GM19463 (cell line): ENCODE results near the gene RHOBTB3.

Experiments
- ATAC-seq: cut with Tn5 transposase; IDR thresholded peaks from one replicate; pipeline ENCODE4 v1.9.1; 2021; ENCODE audit warnings: mild to moderate bottlenecking, moderate library complexity; ENCODE audit not compliant: unreplicated experiment

RHOBTB3 gene

GRCh38 chr5:95761771-95762651 lies 30.9 kb downstream of the RHOBTB3 start:
- no peak for ATAC-seq

DNA sequence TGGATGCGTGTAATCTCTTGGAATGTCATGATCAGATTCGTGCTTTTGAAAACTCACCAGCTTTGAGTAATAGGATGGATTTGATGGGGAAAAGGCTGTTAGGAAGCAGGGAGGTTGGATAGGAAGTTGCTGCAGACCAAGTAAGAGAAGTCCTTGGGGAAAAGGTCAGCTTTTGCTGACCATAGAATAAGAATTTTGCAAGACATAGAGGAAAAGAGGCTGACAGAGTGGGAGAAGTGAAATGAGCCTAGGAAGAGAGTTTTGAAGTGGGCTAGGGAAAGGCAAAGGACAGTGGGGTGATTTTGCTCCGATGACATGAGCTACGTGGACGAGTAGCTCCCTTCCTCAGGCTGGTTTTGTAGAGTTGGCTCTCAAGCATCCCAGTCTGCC lies 31.5 kb downstream of the RHOBTB3 start:
- no peak for ATAC-seq

GRCh38 chr5:95763941-95764340 lies 32.8 kb downstream of the RHOBTB3 start:
- no peak for ATAC-seq

DNA sequence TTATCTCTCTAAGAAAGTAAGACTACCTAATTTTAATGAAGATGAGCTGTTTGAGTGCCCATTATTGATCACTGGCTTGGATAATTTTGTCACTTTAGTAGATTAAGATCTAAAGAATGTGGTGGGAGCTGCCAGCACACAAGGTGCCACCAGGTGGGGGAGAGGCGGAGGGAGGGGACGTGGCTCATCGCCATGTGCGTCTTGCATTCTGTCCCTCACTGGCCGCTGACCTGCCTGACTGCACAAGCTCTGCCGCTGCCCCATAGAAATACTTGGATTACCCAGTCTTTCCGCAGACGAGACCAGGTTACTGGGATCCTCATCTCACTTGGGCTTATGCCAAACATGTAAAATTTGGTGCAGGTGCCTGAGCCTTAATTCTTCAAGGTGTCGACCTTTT lies 37.6 kb downstream of the RHOBTB3 start:
- ATAC-seq = no peak

DNA sequence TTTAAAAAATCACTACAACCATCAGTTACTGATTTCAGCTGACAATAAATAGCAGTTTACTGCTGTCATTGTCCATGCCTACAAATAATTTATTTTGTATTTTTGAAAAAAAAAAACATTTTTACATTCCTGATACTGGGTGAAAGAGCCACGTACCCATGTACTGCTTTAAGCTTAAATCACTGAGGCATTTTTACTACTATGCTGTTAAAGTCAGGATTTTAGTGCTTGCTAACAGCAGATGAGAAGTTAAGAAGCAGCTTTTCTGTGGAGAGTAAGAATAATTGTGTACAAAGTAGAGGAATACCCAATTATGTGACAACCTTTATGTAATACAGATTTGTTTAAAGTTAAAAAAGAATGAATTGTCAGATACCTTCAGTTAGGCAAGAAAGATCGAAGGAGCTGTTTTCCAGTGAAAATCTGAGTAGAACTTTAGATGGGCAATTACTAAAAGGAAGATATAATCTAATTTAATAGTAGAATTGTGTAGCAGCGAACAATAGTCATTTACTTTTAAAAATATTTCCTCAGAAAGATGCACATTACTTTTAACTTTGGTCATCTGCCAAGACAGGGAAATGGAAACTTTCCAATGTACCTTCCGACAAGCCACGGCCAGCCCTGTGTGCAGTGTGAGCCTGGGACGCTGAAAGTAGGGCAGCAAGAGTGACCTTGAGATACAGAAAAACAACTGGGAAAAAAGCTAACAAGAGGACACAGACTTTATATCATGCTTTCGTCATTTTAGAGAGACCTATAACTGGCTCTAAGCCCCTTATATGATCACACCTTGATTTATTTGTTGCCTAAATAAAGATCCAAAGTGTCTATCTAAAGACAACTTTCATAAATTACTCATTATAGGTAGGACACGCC lies 39.9 kb downstream of the RHOBTB3 start:
- no peak for ATAC-seq

GRCh38 chr5:95771892-95772291 lies 40.8 kb downstream of the RHOBTB3 start:
- no peak for ATAC-seq

- ATAC-seq = no peak
Measured at GRCh38 chr5:95773335-95774059, 42.4 kb downstream of the RHOBTB3 start.

- no peak for ATAC-seq
Measured at GRCh38 chr5:95777441-95777840, 46.3 kb downstream of the RHOBTB3 start.

DNA sequence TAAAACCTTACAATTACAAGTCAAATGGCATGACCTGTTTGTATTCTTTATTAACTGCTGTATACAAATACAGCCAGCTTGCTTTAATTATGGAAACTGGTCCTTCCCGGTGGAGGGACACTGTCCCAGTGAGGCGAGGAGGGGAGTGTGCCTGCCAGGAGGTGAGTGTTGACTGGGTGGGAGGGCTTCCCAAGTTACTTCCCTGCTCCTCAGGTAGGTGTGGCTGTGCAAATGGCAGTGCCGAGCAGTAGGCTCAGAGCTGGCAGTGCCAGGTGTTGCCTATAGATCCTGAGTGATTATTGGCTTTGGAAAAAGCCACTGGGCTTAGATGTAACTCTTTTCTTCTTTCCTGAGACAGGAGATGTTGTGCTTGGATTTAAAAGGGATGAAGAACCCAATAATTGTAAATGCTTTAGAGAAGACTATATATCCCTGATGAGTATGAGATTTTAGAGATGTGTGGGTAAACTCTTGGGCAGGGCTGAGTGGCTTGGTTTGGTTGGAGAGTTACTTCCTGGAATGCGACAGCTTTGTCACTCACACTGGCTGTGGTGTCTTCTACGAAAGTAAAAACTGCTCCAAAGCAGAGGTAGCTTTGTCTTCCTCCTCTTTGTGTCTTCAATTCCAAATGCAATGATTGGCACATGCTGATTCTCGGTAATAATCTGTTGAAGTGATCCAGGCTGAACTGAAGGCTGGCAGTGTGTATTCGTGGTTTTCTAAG lies 47.7 kb downstream of the RHOBTB3 start:
- no peak for ATAC-seq

DNA sequence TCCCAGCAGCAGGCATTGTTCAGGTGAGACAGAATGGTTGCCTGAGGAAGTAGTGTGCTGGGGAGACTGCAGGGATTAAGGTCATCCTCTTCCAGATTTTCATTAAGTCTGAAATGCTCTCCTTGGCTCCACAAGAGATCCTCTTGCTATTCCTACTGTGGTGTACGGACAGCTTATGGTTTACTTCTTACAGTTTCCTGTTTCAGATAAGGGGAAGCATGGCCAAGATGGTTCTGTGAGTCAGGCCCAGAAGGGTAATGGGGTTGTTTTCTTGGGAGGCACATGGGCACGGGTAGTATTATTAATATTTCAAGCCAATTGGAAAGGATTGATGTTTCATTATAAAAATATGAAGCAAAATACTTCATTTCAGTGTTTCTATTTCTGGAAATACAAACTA lies 48.5 kb downstream of the RHOBTB3 start:
- ATAC-seq = no peak

DNA sequence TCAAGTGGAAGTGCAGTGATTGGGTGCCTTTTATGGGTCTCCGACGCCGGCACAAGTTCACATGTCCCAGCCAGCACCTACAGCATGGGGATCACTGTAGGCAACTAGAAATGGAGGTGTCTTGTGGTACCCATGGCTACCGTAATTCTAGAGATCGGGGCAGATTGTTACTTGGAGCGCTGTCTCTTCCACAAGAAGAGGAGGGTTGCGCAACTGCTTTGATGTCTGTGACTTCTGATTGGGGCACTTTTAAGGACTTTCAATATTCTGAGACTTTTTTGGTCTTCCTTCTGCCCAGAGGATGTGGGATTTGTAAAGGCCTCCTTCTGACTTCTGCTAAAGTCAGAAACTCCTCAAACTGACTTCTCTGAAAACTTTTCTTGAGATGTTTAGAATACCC lies 49.5 kb downstream of the RHOBTB3 start:
- no peak for ATAC-seq

DNA sequence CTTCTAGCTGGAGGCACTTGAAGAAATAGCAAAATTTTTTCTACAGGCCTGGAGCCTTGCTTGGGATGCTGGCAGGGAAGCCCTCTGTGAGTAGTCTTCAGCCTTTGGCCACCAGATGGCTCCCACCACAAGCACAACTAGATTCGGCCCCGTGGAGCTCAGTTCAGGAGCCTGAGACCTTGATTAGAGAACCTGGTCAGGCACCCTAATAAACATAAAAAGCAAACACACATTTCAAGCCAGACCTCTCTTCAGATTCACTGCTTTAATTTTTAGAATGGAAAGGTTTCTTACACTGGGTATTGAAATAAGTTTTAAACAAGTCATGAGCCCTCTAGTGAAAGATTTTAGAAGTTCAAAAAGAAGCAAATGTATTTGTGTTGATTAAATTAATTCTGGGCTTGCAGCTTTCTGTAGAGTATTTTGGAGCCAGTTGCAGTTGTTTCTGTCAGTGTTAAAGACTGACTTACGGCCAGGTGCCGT lies 50.0 kb downstream of the RHOBTB3 start:
- peak; percentile 93 for ATAC-seq

DNA sequence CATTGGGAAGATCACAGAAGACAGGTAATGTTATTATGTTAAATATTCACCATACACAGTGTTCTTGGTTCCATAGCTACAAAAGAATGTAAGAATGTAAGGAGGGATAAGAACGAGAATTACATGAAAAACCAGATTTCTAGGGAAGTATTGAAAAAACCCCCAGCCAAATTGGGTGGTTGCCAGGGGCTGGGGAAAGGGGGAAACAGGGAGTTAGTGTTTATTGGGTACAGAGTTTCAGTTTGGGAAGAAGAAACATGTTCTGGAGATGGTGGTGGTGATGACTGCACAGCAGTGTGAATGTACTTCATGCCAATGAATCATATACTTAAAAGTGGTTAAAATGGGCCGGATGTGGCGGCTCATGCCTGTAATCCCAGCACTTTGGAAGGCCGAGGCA lies 51.0 kb downstream of the RHOBTB3 start:
- no peak for ATAC-seq

DNA sequence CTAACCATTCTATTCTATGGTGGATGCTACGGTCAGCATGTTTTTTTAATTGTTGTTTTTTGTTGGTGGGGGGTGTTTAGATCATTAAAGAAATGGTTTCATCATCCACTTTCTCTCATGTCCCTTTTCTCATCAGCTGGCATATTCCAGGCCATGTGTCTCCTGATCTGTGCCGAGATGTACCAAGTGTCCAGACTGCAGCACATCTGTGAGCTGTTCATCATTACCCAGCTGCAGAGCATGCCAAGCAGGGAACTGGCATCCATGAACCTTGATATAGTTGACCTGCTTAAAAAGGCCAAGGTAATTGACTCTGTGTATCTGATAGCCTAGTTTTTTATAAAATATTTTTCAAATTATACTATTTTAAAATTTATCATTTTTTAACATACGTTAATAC lies 52.5 kb downstream of the RHOBTB3 start:
- no peak for ATAC-seq

DNA sequence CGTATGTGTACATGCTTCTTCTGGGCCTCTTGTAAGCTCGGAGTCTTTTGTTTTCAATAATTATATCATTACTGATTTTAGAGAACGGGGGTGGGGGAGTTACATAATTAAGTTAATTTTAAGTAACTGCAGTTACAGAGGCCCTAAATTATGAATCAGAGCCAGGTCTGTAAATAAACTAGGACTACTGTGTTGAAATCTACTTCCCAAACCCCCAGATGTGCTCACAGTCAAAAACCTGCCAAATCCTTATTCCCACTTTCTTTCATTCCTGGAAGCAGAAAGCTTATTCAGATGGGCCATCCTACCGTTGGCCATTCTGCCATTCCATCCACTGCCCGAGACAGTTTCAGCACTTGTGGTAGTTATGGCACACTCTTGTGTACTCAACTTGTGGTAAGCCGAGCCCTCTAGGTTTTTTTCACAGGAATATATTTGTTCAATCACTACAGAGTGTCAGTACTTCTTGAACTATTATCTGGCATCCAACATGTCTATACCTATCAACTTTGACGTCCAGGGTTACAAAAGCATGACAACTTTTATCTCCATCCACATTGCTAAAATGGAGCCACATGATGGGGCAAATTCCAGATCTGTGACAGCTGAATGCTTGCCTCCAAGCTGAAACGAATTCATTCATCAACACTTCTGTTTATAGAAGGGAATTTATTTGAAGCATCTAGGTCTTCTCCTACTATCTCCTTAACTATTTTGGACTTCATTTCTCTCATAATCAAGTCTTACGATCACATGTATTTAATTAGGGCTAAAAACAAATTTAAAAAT lies 53.6 kb downstream of the RHOBTB3 start:
- no peak for ATAC-seq

DNA sequence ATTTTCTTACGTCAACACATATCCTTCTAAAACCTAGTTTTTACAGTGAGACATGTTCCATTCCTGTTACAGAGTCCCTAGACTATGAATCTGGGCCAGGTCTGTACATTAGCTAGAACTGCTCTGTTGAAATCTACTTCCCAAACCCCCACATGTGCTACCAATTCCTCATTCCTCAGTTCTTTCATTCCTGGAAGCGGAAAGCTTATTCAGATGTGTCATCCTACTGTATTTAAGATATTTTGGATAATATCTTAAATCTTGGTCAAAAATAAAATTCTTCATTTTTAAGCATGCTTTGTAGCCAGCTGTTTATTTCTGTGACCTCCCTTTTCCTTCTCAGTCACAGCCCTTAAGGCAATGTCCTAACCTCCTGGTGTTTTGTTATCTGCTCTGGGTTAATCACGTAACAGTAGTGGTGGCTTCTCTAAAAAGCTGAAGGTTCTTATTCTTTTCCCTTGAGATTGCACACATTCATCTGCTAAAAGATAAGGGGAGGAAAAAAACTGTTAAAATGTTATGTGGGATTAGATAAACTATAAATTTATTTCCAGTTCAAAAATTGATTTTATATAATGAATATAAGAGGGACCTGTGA lies 55.8 kb downstream of the RHOBTB3 start:
- ATAC-seq = no peak

DNA sequence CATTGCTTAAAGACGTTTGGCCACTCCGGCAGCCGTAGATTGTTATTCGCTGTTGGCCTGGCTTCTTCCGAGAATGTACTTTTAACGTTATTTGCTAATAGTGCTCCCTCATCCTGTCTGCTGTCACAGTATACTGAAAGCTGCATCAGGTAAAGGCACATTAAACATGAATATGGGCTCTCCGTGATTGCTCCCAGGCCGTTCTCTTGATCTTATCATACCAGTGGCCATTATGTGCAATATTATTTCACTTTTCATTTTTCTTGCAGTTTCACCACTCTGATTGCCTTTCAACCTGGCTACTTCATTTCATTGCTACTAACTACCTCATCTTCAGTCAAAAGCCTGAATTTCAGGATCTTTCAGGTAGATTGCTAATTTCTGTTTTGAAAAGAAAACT lies 57.4 kb downstream of the RHOBTB3 start:
- no peak for ATAC-seq

- ATAC-seq = no peak
Measured at GRCh38 chr5:95791751-95792150, 60.6 kb downstream of the RHOBTB3 start.

DNA sequence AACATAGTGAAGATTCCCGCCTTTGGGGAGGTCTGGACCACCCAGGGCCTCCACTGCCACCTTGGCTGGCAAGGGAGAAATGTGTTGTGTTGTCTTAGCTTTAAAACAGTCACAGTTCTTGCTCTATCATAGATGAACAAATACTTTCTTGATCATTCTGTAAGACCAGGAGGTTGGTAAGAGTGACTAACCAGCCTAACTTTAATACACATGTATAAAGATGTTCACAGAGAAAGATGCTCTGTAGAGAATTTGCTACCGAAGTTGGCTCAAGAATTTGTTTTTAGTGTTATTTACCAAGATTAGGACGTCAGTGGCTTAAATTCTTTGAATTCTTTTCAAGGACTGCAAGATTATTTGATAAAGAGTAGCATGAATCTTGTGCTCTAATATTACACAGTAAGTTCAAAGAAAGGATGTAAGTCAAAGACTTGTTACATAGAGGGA lies 63.0 kb downstream of the RHOBTB3 start:
- ATAC-seq = no peak
